OCI-LY1 (cell line): ENCODE data around the gene UGT1A9.
"Not testable (repeated sequence)": the region's sequence is repeated elsewhere in the genome, so short reads cannot be mapped to it uniquely, and the experiment has no call there.

Experiments used
- CTCF ChIP-seq: fragments of 200-600 bp; sonication (generic), shearing (Covaris generic); IDR thresholded peaks from 2 replicates; pipeline ENCODE4 v1.5.1; 2017; ENCODE audit warnings: mild to moderate bottlenecking, antibody characterized with exemption, low read length, moderate library complexity, mixed read lengths
- EZH2 ChIP-seq: fragments of 200-600 bp; sonication (generic), shearing (Covaris generic); IDR thresholded peaks from 2 replicates; pipeline ENCODE4 v1.8.0; 2017; ENCODE audit warnings: borderline replicate concordance, mixed run types, mild to moderate bottlenecking, antibody characterized with exemption, low read length, moderate library complexity, mixed read lengths

- not testable (repeated sequence) for TF ChIP-seq CTCF, EZH2
Observed at GRCh38 chr2:233655943-233656342, 15.8 kb upstream of the UGT1A9 start.
